Esophagus squamous epithelium (tissue), 5 donors: ENCODE measurements around the gene HOXC10. TPM values are rescaled to one million over a fixed set of nuclear protein-coding genes. Genes with fewer than 3 reads are reported as not detected.

Experiments
- DNase-seq: peaks from one replicate; lab custom pipeline; 2025; lab: John Stamatoyannopoulos, UW
- H3K27ac ChIP-seq, 4 donors: fragments of 200-600 bp; sonication (generic); one replicate each; pipeline ENCODE4 v1.5.1; 2016 to 2019; ENCODE audit warnings: mild to moderate bottlenecking in 1 of 4
- H3K27me3 ChIP-seq, 4 donors: fragments of 200-600 bp; sonication (generic); 1 replicate in 3 of 4; 2 replicates in 1 of 4; pipeline versions ENCODE4 v1.5.1 to v1.6.0; 2017 to 2021; ENCODE audit warnings: antibody characterized with exemption in 1 of 4
- H3K36me3 ChIP-seq, 3 donors: fragments of 200-600 bp; sonication (generic); one replicate each; pipeline ENCODE4 v1.5.1; 2016 to 2019
- H3K4me1 ChIP-seq, 3 donors: fragments of 200-600 bp; sonication (generic); one replicate each; pipeline ENCODE4 v1.5.1; 2017 to 2019
- H3K4me3 ChIP-seq, 4 donors: fragments of 200-600 bp; sonication (generic); 1 replicate in 3 of 4; 2 replicates in 1 of 4; pipeline ENCODE4 v1.5.1; 2016 to 2019; ENCODE audit warnings: mild to moderate bottlenecking in 2 of 4, moderate library complexity in 1 of 4
- H3K9me3 ChIP-seq, 3 donors: fragments of 200-600 bp; sonication (generic); one replicate each; pipeline ENCODE4 v1.5.1; 2016 to 2019
- POLR2A ChIP-seq, 4 donors: fragments of 450-650 bp; IDR thresholded peaks; one replicate each; pipeline ENCODE4 v1.6.1; 2017; ENCODE audit warnings: antibody characterized with exemption in 4 of 4, mild to moderate bottlenecking in 4 of 4, moderate library complexity in 3 of 4
- WGBS, 2 donors: methylation state at CpG; one replicate each; pipeline ENCODE4 v1.1.5; 2018; 5-methylcytosine and 5-hydroxymethylcytosine counted together
- intact Hi-C: fragments of 100-400 bp; cut with DNase I; formaldehyde crosslinking; loops from one replicate; pipeline ENCODE4 v1.15.0; 2022
- total RNA-seq, 4 donors: library from RNA; depleted of rRNA; stranded (reverse); fragments of >200 nt; gene quantifications; one replicate each; pipeline ENCODE4 v1.1.0, GENCODE V29; 2016
- TF ChIP-seq, protein P1 (sequence below), 6 experiments: fragments of 450-650 bp in 4 of 6; fragments of 200-600 bp in 2 of 6; sonication (generic) in 2 of 6; IDR thresholded peaks; one replicate each; pipeline ENCODE4 v1.5.1; 2016 to 2019; ENCODE audit warnings: antibody characterized with exemption in 6 of 6, mild to moderate bottlenecking in 4 of 6, moderate library complexity in 4 of 6
- donor health status: DM: yes; HTN: yes; CAD: no.

HOXC10 gene
- total RNA-seq, 4 donors from 2014 or later: 0.31 to 1.3 TPM; not detected in 2

DNA sequence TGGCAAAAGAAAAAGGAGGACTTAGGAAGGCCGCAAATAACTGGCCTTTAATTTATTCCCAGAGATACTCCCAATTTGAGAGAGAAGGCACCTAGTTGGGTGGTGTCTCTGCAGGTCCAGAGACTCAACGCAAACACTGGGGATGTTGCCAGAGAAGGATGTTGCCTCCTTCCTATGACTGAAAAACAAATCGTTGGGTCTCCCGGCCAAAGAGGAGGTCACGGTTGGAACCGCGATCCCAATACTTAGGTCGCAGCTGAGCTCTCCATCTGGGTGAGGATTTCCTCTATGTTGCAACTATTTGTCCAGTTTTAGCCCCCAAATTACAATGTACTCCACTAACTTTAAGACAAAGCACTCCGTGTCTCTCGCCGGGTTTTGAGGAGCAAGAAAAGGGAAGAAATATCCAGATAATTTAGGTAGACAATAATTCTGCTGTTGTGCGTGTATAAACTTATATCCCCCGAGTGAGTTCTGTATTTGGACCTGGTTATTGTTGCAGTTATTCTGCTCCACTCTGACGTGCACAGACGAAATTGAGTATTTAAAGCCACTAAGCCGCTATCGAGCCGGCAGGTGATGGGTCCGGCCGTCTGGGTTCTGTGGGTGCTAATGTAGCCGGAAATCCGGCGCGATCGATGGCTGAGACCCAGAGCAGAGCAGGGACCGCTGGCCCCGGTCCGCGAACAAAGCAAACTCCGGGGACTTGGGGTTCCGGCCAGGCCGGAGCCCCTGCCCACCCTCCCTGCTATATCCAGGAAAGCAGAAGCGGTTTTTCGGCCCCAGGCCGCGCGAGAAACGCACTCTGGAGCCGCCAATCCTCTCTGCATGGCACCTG is 24.5 kb upstream of the HOXC10 start:
- Histone ChIP-seq H3K4me1 (peaks cover 4 to 46% (median 6%) of the 10 kb centered on the region in 3 donors), H3K36me3 (no peaks in the 10 kb centered on the region), H3K4me3 (no peak overlapping the region), H3K27me3 (peaks cover 36 to 100% (median 79%) of the 10 kb centered on the region in 4 donors), H3K27ac (no peak overlapping the region), H3K9me3 (no peaks in the 10 kb centered on the region)
- 18 to 25% methylated on average over 13 to 15 of the region's 39 CpGs for WGBS, 2 donors
- TF ChIP-seq POLR2A (IDR thresholded peaks at IDR 0.05): no peak
- TF ChIP-seq, protein P1, sequence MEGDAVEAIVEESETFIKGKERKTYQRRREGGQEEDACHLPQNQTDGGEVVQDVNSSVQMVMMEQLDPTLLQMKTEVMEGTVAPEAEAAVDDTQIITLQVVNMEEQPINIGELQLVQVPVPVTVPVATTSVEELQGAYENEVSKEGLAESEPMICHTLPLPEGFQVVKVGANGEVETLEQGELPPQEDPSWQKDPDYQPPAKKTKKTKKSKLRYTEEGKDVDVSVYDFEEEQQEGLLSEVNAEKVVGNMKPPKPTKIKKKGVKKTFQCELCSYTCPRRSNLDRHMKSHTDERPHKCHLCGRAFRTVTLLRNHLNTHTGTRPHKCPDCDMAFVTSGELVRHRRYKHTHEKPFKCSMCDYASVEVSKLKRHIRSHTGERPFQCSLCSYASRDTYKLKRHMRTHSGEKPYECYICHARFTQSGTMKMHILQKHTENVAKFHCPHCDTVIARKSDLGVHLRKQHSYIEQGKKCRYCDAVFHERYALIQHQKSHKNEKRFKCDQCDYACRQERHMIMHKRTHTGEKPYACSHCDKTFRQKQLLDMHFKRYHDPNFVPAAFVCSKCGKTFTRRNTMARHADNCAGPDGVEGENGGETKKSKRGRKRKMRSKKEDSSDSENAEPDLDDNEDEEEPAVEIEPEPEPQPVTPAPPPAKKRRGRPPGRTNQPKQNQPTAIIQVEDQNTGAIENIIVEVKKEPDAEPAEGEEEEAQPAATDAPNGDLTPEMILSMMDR (IDR thresholded peaks at IDR 0.05): no peak
- no peak for DNase-seq
- intact Hi-C loops: no loop called here

DNA sequence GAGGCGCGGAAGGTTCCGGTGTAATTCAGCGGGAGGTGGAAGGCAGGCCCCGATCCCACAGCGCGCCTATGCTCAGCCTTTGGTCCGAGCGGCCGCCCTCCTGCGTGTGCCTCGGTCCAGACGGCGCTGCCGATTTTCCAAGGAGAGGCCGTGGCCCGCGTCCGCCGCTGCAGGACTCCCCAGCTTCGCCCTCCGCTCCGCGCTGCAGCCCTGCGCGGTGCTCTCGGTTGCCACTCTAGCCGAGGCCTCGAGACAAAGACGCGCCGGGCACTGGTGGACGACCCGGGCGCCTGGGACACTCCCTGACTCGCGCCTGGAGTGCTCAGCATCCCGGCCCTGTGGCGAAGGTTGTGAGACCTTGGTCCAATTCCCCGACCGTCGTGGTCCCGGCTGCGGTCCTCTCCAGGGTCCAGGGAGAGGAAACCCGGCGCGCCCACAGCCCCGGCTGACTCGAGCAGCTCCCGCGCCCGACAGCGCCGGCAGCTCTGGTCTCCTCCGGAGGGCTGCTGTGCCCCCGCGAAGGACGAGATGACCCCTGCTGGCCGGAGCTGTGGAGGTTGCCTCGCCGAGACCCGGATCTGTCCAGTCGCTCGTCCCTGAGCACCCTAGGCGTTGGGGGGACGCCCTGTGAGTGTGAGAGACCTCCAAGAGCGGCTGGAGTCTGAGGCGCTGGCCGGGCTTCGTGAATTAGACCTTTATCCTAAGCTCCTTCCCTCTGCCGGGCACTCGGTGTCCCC is 23.8 kb upstream of the HOXC10 start:
- peaks cover 39 to 100% (median 78%) of the 10 kb centered on the region in 4 donors for H3K27me3 ChIP-seq
- no peak for DNase-seq
- H3K36me3 ChIP-seq: no peaks in the 10 kb centered on the region
- peaks cover 0 to 48% (median 10%) of the 10 kb centered on the region in 3 donors for H3K4me1 ChIP-seq
- no peak for TF ChIP-seq POLR2A (IDR thresholded peaks at IDR 0.05)
- TF ChIP-seq, protein P1 (IDR thresholded peaks at IDR 0.05): no peak
- 0% methylated on average over 2 of the region's 72 CpGs; no CpG with 5 or more reads in 1 of the 2 donors for WGBS, 2 donors
- intact Hi-C loops: no loop called here
- H3K9me3 ChIP-seq: no peaks in the 10 kb centered on the region
- no peak overlapping the region for H3K4me3 ChIP-seq
- H3K27ac ChIP-seq: no peak overlapping the region

DNA sequence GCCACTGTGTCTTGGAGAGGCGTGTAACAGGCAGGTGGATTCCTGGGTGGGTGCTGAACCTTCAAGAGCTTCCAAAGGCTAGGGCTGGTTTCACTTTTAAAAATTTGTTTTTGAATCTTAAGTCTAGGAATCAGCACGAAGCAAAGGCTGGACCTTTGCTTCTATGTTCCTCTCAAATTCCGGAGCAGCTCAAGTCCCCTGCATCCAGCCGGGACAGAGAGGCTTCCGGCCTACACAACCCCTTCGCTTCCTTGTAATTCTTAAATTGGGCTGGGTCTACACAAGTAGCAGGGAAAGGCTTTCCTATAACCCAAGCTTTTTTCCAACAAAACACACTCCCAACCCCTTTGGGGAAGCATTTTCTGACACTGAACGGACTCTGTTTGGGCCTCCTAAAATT is 21.9 kb upstream of the HOXC10 start:
- Histone ChIP-seq H3K27ac (no peak overlapping the region), H3K9me3 (no peaks in the 10 kb centered on the region), H3K27me3 (peaks cover 39 to 100% (median 83%) of the 10 kb centered on the region in 4 donors), H3K4me3 (no peak overlapping the region), H3K36me3 (no peaks in the 10 kb centered on the region), H3K4me1 (peaks cover 0 to 44% (median 15%) of the 10 kb centered on the region in 3 donors)
- 32 to 42% methylated on average over 7 of the region's 7 CpGs for WGBS, 2 donors
- TF ChIP-seq, protein P1 (IDR thresholded peaks at IDR 0.05): no peak
- no peak for TF ChIP-seq POLR2A (IDR thresholded peaks at IDR 0.05)
- no peak for DNase-seq
- intact Hi-C loops: no loop called here

DNA sequence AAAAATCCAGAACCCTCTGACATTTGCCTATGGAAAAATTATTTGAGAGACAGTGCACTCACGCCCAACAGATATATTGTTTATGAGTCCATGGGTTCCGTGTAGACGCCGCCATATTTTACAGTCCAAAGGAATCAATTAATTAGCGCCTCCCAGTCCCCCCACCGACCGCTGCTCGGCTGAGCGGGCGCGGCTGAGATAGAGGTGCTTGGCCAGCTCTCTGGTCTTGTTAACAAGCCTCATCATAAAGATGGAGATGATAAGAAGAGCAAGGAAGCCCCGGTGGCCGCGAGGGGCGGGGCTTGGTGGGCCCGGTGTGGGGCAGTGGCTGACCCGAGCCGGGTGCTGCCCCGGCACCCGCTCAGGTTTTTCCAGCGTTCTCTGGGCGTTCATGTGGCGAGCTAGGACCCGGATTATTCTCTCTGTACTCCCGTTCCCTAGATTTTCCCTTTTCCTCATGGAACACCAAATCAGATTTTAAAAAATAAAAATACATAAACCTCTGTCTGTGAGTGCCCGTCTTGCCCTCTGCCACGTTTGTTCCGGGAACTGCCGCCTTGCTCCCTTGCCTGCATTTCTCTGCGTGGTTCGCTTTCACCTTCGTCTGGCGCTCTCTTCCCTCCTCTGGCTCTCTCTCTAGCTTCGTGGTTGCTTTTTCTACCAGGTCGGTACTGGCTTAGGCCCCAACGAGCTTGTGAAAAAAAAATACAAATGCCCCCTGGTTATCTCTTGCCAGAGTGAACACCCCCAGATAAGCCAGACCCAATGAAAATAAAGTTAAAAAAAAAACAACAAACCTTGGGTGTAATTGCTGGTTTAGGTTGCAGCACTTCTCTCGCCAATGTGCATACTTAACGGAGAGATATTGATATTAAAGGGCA is 21.3 kb upstream of the HOXC10 start:
- intact Hi-C loops: no loop called here
- H3K9me3 ChIP-seq: no peaks in the 10 kb centered on the region
- DNase-seq: no peak
- H3K4me3 ChIP-seq: no peak overlapping the region
- peaks cover 39 to 100% (median 86%) of the 10 kb centered on the region in 4 donors for H3K27me3 ChIP-seq
- TF ChIP-seq POLR2A (IDR thresholded peaks at IDR 0.05): no peak
- TF ChIP-seq, protein P1 (IDR thresholded peaks at IDR 0.05): no peak
- peaks cover 0 to 44% (median 15%) of the 10 kb centered on the region in 3 donors for H3K4me1 ChIP-seq
- 22 to 29% methylated on average over 27 to 35 of the region's 38 CpGs for WGBS, 2 donors
- no peaks in the 10 kb centered on the region for H3K36me3 ChIP-seq
- H3K27ac ChIP-seq: no peak overlapping the region
